Adrenal gland (tissue), 12 donors: Measurements from ENCODE around the gene GNB3. TPM values are rescaled to one million over a fixed set of nuclear protein-coding genes. Genes with fewer than 3 reads are reported as not detected.

Source experiments
- DNase-seq, 7 donors: peaks; one replicate each; pipeline ENCODE4 v3.0.0-alpha.2; 2019 to 2020
- H3K27ac ChIP-seq, 5 donors: fragments of 200-600 bp; sonication (generic) in 4 of 5; 1 replicate in 3 of 5; 2 replicates in 2 of 5; pipeline versions ENCODE4 v1.5.1 to v1.8.0; 2016 to 2020; ENCODE audit warnings: mild to moderate bottlenecking in 1 of 5
- H3K27me3 ChIP-seq: fragments of 200-600 bp; 2 replicates; pipeline ENCODE4 v1.8.0; 2021
- H3K36me3 ChIP-seq, 2 donors: fragments of 200-600 bp; replicated peaks in 1 of 2; 1 replicate in 1 of 2; 2 replicates in 1 of 2; pipeline versions ENCODE4 v1.5.1 to v1.8.0; 2018 to 2022
- H3K4me1 ChIP-seq, 2 donors: fragments of 200-600 bp; replicated peaks in 1 of 2; 1 replicate in 1 of 2; 2 replicates in 1 of 2; pipeline versions ENCODE4 v1.5.1 to v1.8.0; 2018 to 2021
- H3K4me3 ChIP-seq, 4 donors: fragments of 200-600 bp; sonication (generic) in 3 of 4; one replicate each; pipeline ENCODE4 v1.5.1; 2016 to 2018
- H3K9me3 ChIP-seq, 3 donors: fragments of 200-600 bp; sonication (generic) in 1 of 3; replicated peaks in 1 of 3; 1 replicate in 2 of 3; 2 replicates in 1 of 3; pipeline versions ENCODE4 v1.5.1 to v1.8.0; 2016 to 2021
- CTCF ChIP-seq, 6 experiments: fragments of 450-650 bp in 4 of 6; fragments of 200-600 bp in 2 of 6; sonication (generic) in 1 of 6; IDR thresholded peaks; 1 replicate in 5 of 6; 2 replicates in 1 of 6; pipeline versions ENCODE4 v1.5.1 to v1.8.0; 2016 to 2021; ENCODE audit warnings: antibody characterized with exemption in 6 of 6, mild to moderate bottlenecking in 2 of 6, moderate library complexity in 1 of 6
- POLR2A ChIP-seq, 2 donors: fragments of 450-650 bp; IDR thresholded peaks; one replicate each; pipeline ENCODE4 v1.6.1; 2017; ENCODE audit warnings: antibody characterized with exemption in 2 of 2, mild to moderate bottlenecking in 2 of 2, moderate library complexity in 1 of 2
- WGBS, 4 donors: extraction: QIAGEN DNeasy Blood & Tissue Kit in 2 of 4; methylation state at CpG; one replicate each; pipeline versions ENCODE4 v1.1.5 to v1.1.7; 2013 to 2017; 5-methylcytosine and 5-hydroxymethylcytosine counted together
- intact Hi-C, 2 donors: fragments of 100-400 bp; cut with DNase I; formaldehyde crosslinking; loops; one replicate each; pipeline versions ENCODE4 v1.14.1 to v1.15.0; 2022 to 2023
- polyA plus RNA-seq, 3 donors: library from polyadenylated mRNA; stranded (reverse); fragments of 200-250 nt in 2 of 3; fragments of 350-450 nt in 1 of 3; fragmentation: Illumina TruSeq in 1 of 3; extraction: RNeasy Lipid Tissue Mini Kit (QIAGEN cat#74804) in 1 of 3; gene quantifications; one replicate each; pipeline ENCODE4 v1.2.3, GENCODE V29; 2013 to 2014
- total RNA-seq, 9 donors: library from RNA; depleted of rRNA in 4 of 9; stranded (reverse); fragments of >200 nt in 4 of 9; fragments of 120-200 nt in 1 of 9; fragmentation: NEBNext Ultra II Directional in 1 of 9; extraction: Animal tissue kit (Norgen Biotek cat#: 25700) in 1 of 9; gene quantifications; one replicate each; pipeline versions ENCODE4 v1.1.0 to v1.2.4, GENCODE V29; 2013 to 2023
- donor health status: healthy with polysubstance abuse.
- donor health status: Bipolar disorder and iron deficiency.
- donor health status: DM: yes; HTN: yes; CAD: no.
- donor health status: DM: no; HTN: no; CAD: no.
- donor health status: DM: no; HTN: no; CAD: no.
- donor health status: DM: yes; HTN: yes; CAD: no.

GNB3 gene
- total and polyA plus RNA-seq, 12 donors: 0.44 to 22.4 (median 1.7) TPM; not detected in 1

DNA sequence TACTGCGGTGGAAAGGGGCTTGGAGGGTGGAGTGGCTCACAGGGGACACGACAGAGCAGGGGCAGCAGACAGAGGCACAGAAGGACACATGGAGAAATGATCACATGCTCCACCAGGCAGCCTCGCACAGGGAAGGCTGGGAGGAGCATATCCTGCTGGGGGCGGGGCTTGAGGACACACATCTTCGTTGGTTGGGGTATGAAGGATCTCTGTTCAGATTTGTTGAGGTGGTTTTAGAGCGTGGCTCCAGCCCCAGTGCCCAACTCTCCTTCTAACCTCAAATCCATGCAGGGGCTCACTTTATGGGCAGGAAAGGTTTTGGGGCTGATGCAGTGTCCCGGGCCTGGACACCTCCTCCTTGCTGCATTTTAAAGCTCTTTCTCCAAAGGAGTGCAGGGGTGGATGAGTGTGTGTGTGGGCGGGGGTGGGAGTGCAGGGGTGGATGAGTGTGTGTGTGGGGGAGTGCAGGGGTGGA lies 13.3 kb upstream of the GNB3 start:
- intact Hi-C loops: loop anchor here in 1 of 2 donors (10.0 kb wide), 1 partner anchor 83 kb away; no protein-coding TSS in a partner anchor
- TF ChIP-seq POLR2A (IDR thresholded peaks at IDR 0.05) (no peak), CTCF (IDR thresholded peaks at IDR 0.05) (no peak)
- peak; percentile 82 to 94 (median 85) for DNase-seq
- no peaks in the 10 kb centered on the region for H3K36me3 ChIP-seq
- no peak overlapping the region for H3K4me3 ChIP-seq
- H3K27ac ChIP-seq: peak overlapping the region in 2 of 5 donors; percentile 47 to 75
- no peaks in the 10 kb centered on the region for H3K9me3 ChIP-seq
- WGBS, 4 donors: 4 to 10% (median 5%) methylated on average over 6 to 8 of the region's 8 CpGs
- peaks cover 0 to 7% of the 10 kb centered on the region in 2 donors for H3K4me1 ChIP-seq
- H3K27me3 ChIP-seq: peaks cover 4% of the 10 kb centered on the region

GRCh38 chr12:6827982-6828780 lies 12.5 kb upstream of the GNB3 start, which contains the start of gene P3H3:
Gene P3H3, plus strand, starts transcription at chr12:6828407. Its CDS starts 34 bp downstream, at chr12:6828441.
- peak in 1 of 7 donors; percentile 67 for DNase-seq
- intact Hi-C loops: loop anchor here in 1 of 2 donors (10.0 kb wide), 1 partner anchor 83 kb away; no protein-coding TSS in a partner anchor

DNA sequence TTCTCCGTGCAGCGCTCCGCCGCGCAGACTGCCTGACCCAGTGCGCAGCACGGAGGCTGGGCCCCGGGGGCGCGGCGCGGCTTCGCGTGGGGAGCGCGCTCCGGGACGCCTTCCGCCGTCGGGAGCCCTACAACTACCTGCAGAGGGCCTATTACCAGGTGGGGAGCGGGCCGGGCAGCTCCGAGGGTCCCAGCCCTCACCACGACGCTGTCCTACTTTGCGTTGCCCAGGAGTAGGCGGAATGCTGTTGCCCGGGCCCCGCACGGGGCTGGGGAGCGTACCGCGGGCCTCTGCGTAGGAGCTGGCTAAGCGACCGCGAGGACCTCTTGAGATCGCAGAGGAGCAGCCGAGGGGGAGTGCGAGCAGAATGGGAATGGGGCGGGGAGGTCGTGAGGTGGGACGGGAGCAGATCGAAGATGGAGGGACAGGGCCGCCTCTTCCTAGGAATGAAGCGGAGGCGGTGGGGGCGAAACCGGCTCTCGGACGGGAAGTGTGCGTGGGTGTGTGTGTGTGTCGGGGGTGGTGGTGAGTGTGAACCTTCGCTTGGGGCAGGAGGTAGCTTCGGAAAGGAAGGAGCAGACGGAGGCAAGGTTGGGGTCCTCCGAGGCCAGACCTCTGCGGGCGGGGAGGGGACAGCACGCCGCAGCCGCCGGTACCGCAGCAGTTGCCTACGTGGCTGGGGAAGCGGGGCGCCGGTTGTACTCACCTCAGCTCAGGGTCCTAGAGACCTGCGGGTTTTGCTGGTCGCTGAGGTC lies 11.8 kb upstream of the GNB3 start:
- H3K4me1 ChIP-seq: peaks cover 3 to 18% of the 10 kb centered on the region in 2 donors
- intact Hi-C loops: loop anchor here in 1 of 2 donors (10.0 kb wide), 1 partner anchor 84 kb away; no protein-coding TSS in a partner anchor
- no peaks in the 10 kb centered on the region for H3K27me3 ChIP-seq
- peak in 2 of 7 donors; percentile 48 to 76 for DNase-seq
- H3K4me3 ChIP-seq: peak overlapping the region in 2 of 4 donors; percentile 49 to 78
- no peak for TF ChIP-seq CTCF (IDR thresholded peaks at IDR 0.05)
- TF ChIP-seq POLR2A (IDR thresholded peaks at IDR 0.05): peak in 1 of 2 donors; percentile 26
- WGBS, 4 donors: 0 to 3% (median 1%) methylated on average over 31 to 71 of the region's 71 CpGs
- no peaks in the 10 kb centered on the region for H3K9me3 ChIP-seq
- H3K36me3 ChIP-seq: peaks cover 0 to 8% of the 10 kb centered on the region in 2 donors
- peak overlapping the region in 3 of 5 donors; percentile 16 to 82 (median 75) for H3K27ac ChIP-seq

More at GRCh38 chr12:6827982-6828780, 12.5 kb upstream of the GNB3 start, which contains the start of gene P3H3:
- H3K9me3 ChIP-seq: no peaks in the 10 kb centered on the region
- H3K4me1 ChIP-seq: peaks cover 0 to 10% of the 10 kb centered on the region in 2 donors
- peaks cover 0 to 3% of the 10 kb centered on the region in 2 donors for H3K36me3 ChIP-seq
- H3K4me3 ChIP-seq: peak within 1 kb of the TSS in 2 of 4 donors; percentile 49 to 78
- peaks cover 3% of the 10 kb centered on the region for H3K27me3 ChIP-seq
- peak in 1 of 6 experiments; percentile 1 for TF ChIP-seq CTCF (IDR thresholded peaks at IDR 0.05)
- peak in 1 of 2 donors; percentile 22 for TF ChIP-seq POLR2A (IDR thresholded peaks at IDR 0.05)
- H3K27ac ChIP-seq: peak within 1 kb of the TSS in 3 of 5 donors; percentile 16 to 82 (median 75)
- whole genome bisulfite sequencing, 4 donors: 1 to 2% (median 1%) methylated on average over 13 to 59 of the region's 60 CpGs
